Stimulated activated CD4-positive, alpha-beta T cell treated with anti-CD3 and anti-CD28 coated beads, TNF-alpha, amount 100 ng/mL, for 48 hours (primary cell): ENCODE data around the gene CXorf49B.
A peak's percentile ranks its signal among the peaks of the same experiment; 100 is the strongest.
"Not testable (repeated sequence)": the region's sequence is repeated elsewhere in the genome, so short reads cannot be mapped to it uniquely, and the experiment has no call there.

Experiments used
- DNase-seq, 3 donors: peaks; one replicate each; pipeline ENCODE4 v3.0.0-alpha.2; 2020; ENCODE audit warnings: low read depth in 3 of 3

The CXorf49B gene

GRCh38 chrX:71763049-71763448, at the start of gene CXorf49B:
Gene CXorf49B, plus strand, starts transcription at chrX:71763349. Its CDS starts 75 bp downstream, at chrX:71763424.
- not testable (repeated sequence) for DNase-seq

GRCh38 chrX:71714064-71714463, 49.1 kb upstream of the CXorf49B start:
- not testable (repeated sequence) for DNase-seq

- DNase-seq, result not testable (repeated sequence)
Observed at GRCh38 chrX:71715551-71715950, 47.6 kb upstream of the CXorf49B start.

GRCh38 chrX:71716323-71716722, 46.8 kb upstream of the CXorf49B start:
- not testable (repeated sequence) for DNase-seq

GRCh38 chrX:71718185-71718584, 45.0 kb upstream of the CXorf49B start, which contains the start of gene CXorf49:
Gene CXorf49, minus strand, starts transcription at chrX:71718285. Its CDS starts 134 bp downstream, at chrX:71718151.
- not testable (repeated sequence) for DNase-seq

- peak in 1 of 3 donors; percentile 0 for DNase-seq
Observed at GRCh38 chrX:71719195-71719594, 44.0 kb upstream of the CXorf49B start.

GRCh38 chrX:71720289-71720886, 42.8 kb upstream of the CXorf49B start:
- not testable (repeated sequence) for DNase-seq

- DNase-seq, result not testable (repeated sequence)
Observed at GRCh38 chrX:71760688-71761281, 2.4 kb upstream of the CXorf49B start.

- not testable (repeated sequence) for DNase-seq
Observed at GRCh38 chrX:71764832-71765231, 1.7 kb downstream of the CXorf49B start.

- not testable (repeated sequence) for DNase-seq
Observed at GRCh38 chrX:71765613-71766012, 2.5 kb downstream of the CXorf49B start.

GRCh38 chrX:71767134-71767533, 4.0 kb downstream of the CXorf49B start:
- DNase-seq, result not testable (repeated sequence)

GRCh38 chrX:71778322-71778721, 15.2 kb downstream of the CXorf49B start:
- DNase-seq, result not testable (repeated sequence)

GRCh38 chrX:71782225-71782949, 19.2 kb downstream of the CXorf49B start:
- not testable (repeated sequence) for DNase-seq

GRCh38 chrX:71782950-71783299, 19.8 kb downstream of the CXorf49B start:
- not testable (repeated sequence) for DNase-seq

- not testable (repeated sequence) for DNase-seq
Observed at GRCh38 chrX:71783569-71784347, 20.6 kb downstream of the CXorf49B start.

- not testable (repeated sequence) for DNase-seq
Observed at GRCh38 chrX:71784348-71784983, 21.3 kb downstream of the CXorf49B start.

- DNase-seq, result not testable (repeated sequence)
Observed at GRCh38 chrX:71806450-71806849, 43.3 kb downstream of the CXorf49B start.

- no peak for DNase-seq
Observed at GRCh38 chrX:71809886-71810285, 46.7 kb downstream of the CXorf49B start.

- no peak for DNase-seq
Observed at GRCh38 chrX:71814123-71814912, 51.2 kb downstream of the CXorf49B start.

- DNase-seq, result no peak
Observed at GRCh38 chrX:71815121-71815905, 52.2 kb downstream of the CXorf49B start.
